ELR (cell line): ENCODE data around the gene MIA2.

Experiments
- DNase-seq: peaks from one replicate; pipeline ENCODE4 v3.0.0-alpha.2; 2015; ENCODE audit warnings: low read depth

Gene MIA2

GRCh38 chr14:39435241-39435640 lies 201.5 kb downstream of the MIA2 start:
- DNase-seq, result no peak
